GM12878 (cell line): ENCODE results near the gene MAPKAPK2. TPM values are rescaled to one million over a fixed set of nuclear protein-coding genes. Genes with fewer than 3 reads are reported as not detected.

Experiments
- ATAC-seq: fragments of 200-7000 bp; cut with Tn5 transposase; 3 replicates; pipeline ENCODE4 v1.9.1; 2020; ENCODE audit warnings: mild to moderate bottlenecking, moderate library complexity
- BruUV-seq: library from RNA; stranded (reverse); fragments of 400-500 nt; replicated peaks from 2 replicates; lab custom pipeline; 2021; lab: Mats Ljungman, UMichigan
- CTCF ChIA-PET: fragments of 300-600 bp; sonication (Branson Sonifier 250); formaldehyde crosslinking; extraction: SDS; loops from one replicate; lab custom pipeline; 2021; ENCODE audit warnings: inconsistent platforms; lab: Yijun Ruan, JAX
- POLR2A ChIA-PET: fragments of 350-600 bp; formaldehyde crosslinking; extraction: SDS; loops from one replicate; lab custom pipeline; 2021; ENCODE audit warnings: inconsistent platforms; lab: Charles Lee
- RAD21 ChIA-PET: fragments of 300-600 bp; sonication (Branson Sonifier 250); formaldehyde crosslinking; loops from one replicate; lab custom pipeline; 2023; ENCODE audit warnings: antibody characterized with exemption; ENCODE audit not compliant: unreplicated experiment; lab: Charles Lee
- SMC1A ChIA-PET: fragments of 300-600 bp; sonication (Branson Sonifier 250); formaldehyde crosslinking; loops from one replicate; lab custom pipeline; 2023; ENCODE audit not compliant: unreplicated experiment, uncharacterized antibody; lab: Charles Lee
- DNase-seq: peaks from one replicate; pipeline ENCODE4 v3.0.0-alpha.2; 2011; ENCODE audit warnings: low read depth, low spot score
- FAIRE-seq: peaks from 3 replicates; lab custom pipeline; 2011; peaks lifted over from hg19 to GRCh38; lab: Jason Lieb, UNC
- H2AFZ ChIP-seq: 2 replicates; pipeline ENCODE4 v1.6.0; 2011; ENCODE audit warnings: low read depth, low read length, control low read depth; ENCODE audit not compliant: control insufficient read depth
- H3K27ac ChIP-seq: 2 replicates; pipeline ENCODE4 v1.5.1; 2011; ENCODE audit warnings: control low read depth; ENCODE audit not compliant: control insufficient read depth, insufficient read depth
- H3K27me3 ChIP-seq, 2 experiments: replicated peaks in 1 of 2; 2 replicates each; pipeline versions ENCODE4 v1.6.0 to v1.6.1; 2011; ENCODE audit warnings: low read length in 1 of 2; ENCODE audit not compliant: control insufficient read depth in 2 of 2, insufficient read depth in 2 of 2
- H3K36me3 ChIP-seq, 2 experiments: 2 replicates each; pipeline ENCODE4 v1.5.1; 2011; ENCODE audit warnings: low read length in 1 of 2; ENCODE audit not compliant: control insufficient read depth in 2 of 2, insufficient read depth in 2 of 2
- H3K4me1 ChIP-seq: 2 replicates; pipeline ENCODE4 v1.6.1; 2011; ENCODE audit warnings: mild to moderate bottlenecking, low read length, moderate library complexity, mixed read lengths; ENCODE audit not compliant: control insufficient read depth, insufficient read depth
- H3K4me2 ChIP-seq: 2 replicates; pipeline ENCODE4 v1.6.0; 2011; ENCODE audit warnings: control low read depth; ENCODE audit not compliant: control insufficient read depth, insufficient read depth
- H3K4me3 ChIP-seq: fragments of 200-600 bp; sonication (generic); 2 replicates; pipeline ENCODE4 v1.5.1; 2016
- H3K79me2 ChIP-seq: 2 replicates; pipeline ENCODE4 v1.6.0; 2011; ENCODE audit warnings: low read length; ENCODE audit not compliant: control insufficient read depth, insufficient read depth
- H3K9ac ChIP-seq: 2 replicates; pipeline ENCODE4 v1.8.0; 2011; ENCODE audit warnings: low read length, control low read depth, mixed read lengths; ENCODE audit not compliant: control insufficient read depth, insufficient read depth
- H3K9me3 ChIP-seq: replicated peaks from 3 replicates; pipeline ENCODE4 v1.5.1; 2011; ENCODE audit warnings: mild to moderate bottlenecking, low read length; ENCODE audit not compliant: control insufficient read depth, insufficient read depth
- H4K20me1 ChIP-seq: 2 replicates; pipeline ENCODE4 v1.6.0; 2011; ENCODE audit not compliant: control insufficient read depth, insufficient read depth
- CBX3 ChIP-seq: fragments of 200-600 bp; sonication (generic); IDR thresholded peaks from 2 replicates; pipeline ENCODE4 v1.6.1; 2016; ENCODE audit warnings: low read depth, borderline replicate concordance
- RCOR1 ChIP-seq: conservative IDR thresholded peaks from 2 replicates; pipeline ENCODE4 v1.6.1; 2012; ENCODE audit warnings: low read depth, low read length, improper control_type of control experiment
- RFX5 ChIP-seq: IDR thresholded peaks from 2 replicates; pipeline ENCODE4 v1.6.1; 2011; ENCODE audit warnings: low read depth, low read length, improper control_type of control experiment
- USF1 ChIP-seq: IDR thresholded peaks from 2 replicates; pipeline ENCODE4 v1.6.1; 2011; ENCODE audit warnings: borderline replicate concordance, low read depth, mild to moderate bottlenecking, moderate library complexity, mixed read lengths, low read length; ENCODE audit not compliant: insufficient read depth; ENCODE audit errors: extremely low read length
- ZNF384 ChIP-seq: IDR thresholded peaks from 2 replicates; pipeline ENCODE4 v1.6.1; 2012; ENCODE audit warnings: low read depth, mild to moderate bottlenecking, low read length, improper control_type of control experiment, borderline replicate concordance
- WGBS: methylation state at CpG from one replicate; pipeline ENCODE4 v1.1.6; 2016; ENCODE audit warnings: low lambda C conversion rate; ENCODE audit not compliant: insufficient replicate concordance, insufficient coverage; ENCODE audit errors: missing lambda C conversion rate; 5-methylcytosine and 5-hydroxymethylcytosine counted together
- in situ Hi-C: fragments of 300-500 bp; cut with MboI; formaldehyde crosslinking; loops from 9 replicates; pipeline ENCODE4 v1.14.3; 2018; ENCODE audit warnings: mixed read lengths
- intact Hi-C: fragments of 100-400 bp; cut with micrococcal nuclease; formaldehyde crosslinking; loops from one replicate; pipeline ENCODE4 v1.14.2; 2022; ENCODE audit not compliant: unreplicated experiment
- polyA plus RNA-seq, 11 experiments: library from polyadenylated mRNA; depleted of rRNA in 4 of 11; unstranded in 6 of 11; stranded (reverse) in 5 of 11; fragments of >200 nt; fragmentation: Nextera tagmentation in 4 of 11; fragmentation: Illumina TruSeq in 1 of 11; extraction: Ambion mirVana in 4 of 11; extraction: Trizol in 1 of 11; gene quantifications; 1 replicate in 1 of 11; 2 replicates in 10 of 11; pipeline versions ENCODE4 v1.2.1 to v1.2.3, GENCODE V29; 2011 to 2016; ENCODE audit warnings: inconsistent platforms in 2 of 11, missing spikeins in 2 of 11, low read depth in 1 of 11
- total RNA-seq, 4 experiments: library from RNA; depleted of rRNA in 3 of 4; stranded (reverse); fragments of >200 nt in 3 of 4; fragmentation: Illumina TruSeq in 1 of 4; extraction: Trizol in 1 of 4; gene quantifications; 2 replicates each; pipeline versions ENCODE4 v1.2.1 to v1.2.3, GENCODE V29; 2013 to 2021

Gene MAPKAPK2
- total and polyA plus RNA-seq, 10 of the 15 experiments (the other 5 are each of a cell fraction or from before 2014, with no cell fraction given) = 0.72 to 92.2 (median 49.3) TPM

GRCh38 chr1:206779638-206780037 is 94.9 kb downstream of the MAPKAPK2 start:
- no peak for ATAC-seq
- Histone ChIP-seq H3K4me1 (peaks cover 37% of the 10 kb centered on the region), H3K9me3 (no peaks in the 10 kb centered on the region), H3K9ac (no peak overlapping the region), H2AFZ (no peak overlapping the region), H3K4me3 (no peak overlapping the region), H3K27me3 (no peaks in the 10 kb centered on the region), H3K79me2 (peaks cover 8% of the 10 kb centered on the region), H4K20me1 (no peaks in the 10 kb centered on the region), H3K4me2 (0 out of 2 replicates have a peak overlapping the region, but pooled peaks have one; percentile 5), H3K27ac (no peak overlapping the region), H3K36me3 (no peaks in the 10 kb centered on the region)
- ChIA-PET SMC1A (interaction anchor here (2.0 to 18.3 kb wide), 2 partner anchors 10 to 15 kb away, joined by 5 to 410 read pairs; partner anchors contain the start of genes IL10 and IL19), POLR2A (interaction anchor here (13.9 kb wide), 1 partner anchor 9 kb away, joined by 283 read pairs; the partner anchor contains the start of genes IL10 and IL19), RAD21 (interaction anchor here (1.5 to 13.8 kb wide), 2 partner anchors 9 to 11 kb away, joined by 3 to 363 read pairs; partner anchors contain the start of genes IL10 and IL19), CTCF (interaction anchor here (0.9 to 14.2 kb wide), 2 partner anchors 10 to 19 kb away, joined by 4 to 221 read pairs; partner anchors contain the start of genes IL10 and IL19)
- no TSS peak for BruUV-seq
- intact Hi-C loops = no loop called here
- no peak for DNase-seq
- in situ Hi-C loops = loop anchor here (10.0 kb wide), 1 partner anchor 725 kb away; the partner anchor contains the start of gene RHEX
- FAIRE-seq = no peak
- TF ChIP-seq CBX3 = no peak
- no peak for TF ChIP-seq USF1
- TF ChIP-seq ZNF384 = peak; percentile 49; the same call in 1 of the 2 replicates
- no peak for TF ChIP-seq RCOR1
- no peak for TF ChIP-seq RFX5
- TF ChIP-seq, all 136 proteins: peak for 1
- 94% methylated on average over 2 of the region's 2 CpGs for WGBS
